Posterior vena cava (tissue), 2 donors: ENCODE results near the gene ATP5ME. TPM values are rescaled to one million over a fixed set of nuclear protein-coding genes. Genes with fewer than 3 reads are reported as not detected.

ENCODE experiments used
- DNase-seq: peaks from one replicate; pipeline ENCODE4 v3.0.0-alpha.2; 2020; ENCODE audit warnings: low spot score
- intact Hi-C, 2 donors: fragments of 100-400 bp; cut with DNase I; formaldehyde crosslinking; loops; one replicate each; pipeline versions ENCODE4 v1.14.1 to v1.14.2; 2022 to 2023
- total RNA-seq, 2 donors: library from RNA; stranded (reverse); fragmentation: NEBNext Ultra II Directional; extraction: Animal tissue kit (Norgen Biotek cat#: 25700); gene quantifications; one replicate each; pipeline ENCODE4 v1.2.1, GENCODE V29; 2021
- donor health status: DM: yes; HTN: yes; CAD: no.
- donor health status: DM: yes; HTN: yes; CAD: no.

Gene ATP5ME
- total RNA-seq, 2 donors from 2014 or later = 180 to 237 TPM

DNA sequence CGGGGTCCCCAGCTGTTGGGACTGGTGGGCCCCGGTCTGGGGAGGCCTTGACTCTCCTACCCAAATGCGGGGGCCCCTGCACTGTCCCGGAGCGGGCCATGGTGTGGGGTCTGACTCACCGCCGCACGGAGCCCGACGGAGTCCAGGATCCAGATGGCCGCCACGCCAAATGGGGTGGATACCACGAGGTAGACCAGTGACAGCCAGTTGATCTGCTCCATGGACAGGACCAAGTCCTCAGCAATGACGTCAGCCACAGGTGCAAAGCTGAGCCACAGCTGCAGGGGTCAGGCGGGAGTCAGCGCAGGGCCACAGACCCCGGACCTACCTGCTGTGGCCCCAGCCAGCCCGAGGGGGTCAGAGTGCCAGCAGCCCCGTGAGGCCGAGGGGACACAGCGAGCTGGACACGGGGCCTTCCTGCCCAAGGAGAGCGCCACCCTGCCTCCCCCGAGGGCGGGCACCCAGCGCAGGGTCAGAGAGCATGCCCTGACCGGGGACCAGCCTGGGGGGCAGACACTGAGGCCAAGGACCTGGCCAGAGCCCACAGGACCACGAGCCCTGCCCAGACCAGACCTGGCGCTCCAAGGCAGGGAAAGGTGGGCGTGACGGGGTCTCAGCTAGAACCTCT lies 12.5 kb upstream of the ATP5ME start:
- no peak for DNase-seq
- intact Hi-C loops = no loop called here

- DNase-seq = no peak
- intact Hi-C loops = no loop called here
Observed at GRCh38 chr4:685679-686412, 11.8 kb upstream of the ATP5ME start.

DNA sequence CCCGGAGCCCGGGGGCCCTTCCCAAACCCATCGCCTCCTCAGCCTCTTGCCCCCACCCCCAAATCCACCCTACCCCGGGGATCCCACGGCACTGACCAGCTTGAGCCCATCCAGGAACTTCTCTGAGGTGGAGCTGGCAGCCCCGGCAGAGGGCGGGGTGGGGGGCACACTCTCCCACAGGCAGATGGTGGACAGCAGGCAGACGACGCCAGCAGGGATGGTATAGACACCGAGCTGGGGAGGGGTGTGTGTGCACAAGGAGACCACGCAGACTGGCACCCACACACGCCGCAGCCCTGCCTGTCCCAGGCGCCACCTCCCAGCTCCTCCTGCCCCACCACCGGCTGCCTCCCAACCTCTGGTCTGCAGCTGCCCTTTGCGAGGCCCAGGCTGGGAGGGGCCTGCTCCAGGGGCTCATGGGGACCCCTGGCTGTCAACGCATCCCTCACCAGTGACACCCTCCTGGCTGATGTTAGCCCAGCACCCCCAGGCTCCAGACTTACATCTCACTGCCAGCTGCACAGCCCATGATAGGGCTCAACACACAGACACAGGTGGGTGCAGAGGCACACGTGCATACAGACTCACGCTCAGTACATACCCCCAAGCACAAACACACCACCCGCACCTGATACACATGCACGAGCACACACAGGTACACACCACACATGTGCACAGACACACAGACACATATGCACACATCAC lies 10.7 kb upstream of the ATP5ME start:
- intact Hi-C loops = no loop called here
- no peak for DNase-seq

DNA sequence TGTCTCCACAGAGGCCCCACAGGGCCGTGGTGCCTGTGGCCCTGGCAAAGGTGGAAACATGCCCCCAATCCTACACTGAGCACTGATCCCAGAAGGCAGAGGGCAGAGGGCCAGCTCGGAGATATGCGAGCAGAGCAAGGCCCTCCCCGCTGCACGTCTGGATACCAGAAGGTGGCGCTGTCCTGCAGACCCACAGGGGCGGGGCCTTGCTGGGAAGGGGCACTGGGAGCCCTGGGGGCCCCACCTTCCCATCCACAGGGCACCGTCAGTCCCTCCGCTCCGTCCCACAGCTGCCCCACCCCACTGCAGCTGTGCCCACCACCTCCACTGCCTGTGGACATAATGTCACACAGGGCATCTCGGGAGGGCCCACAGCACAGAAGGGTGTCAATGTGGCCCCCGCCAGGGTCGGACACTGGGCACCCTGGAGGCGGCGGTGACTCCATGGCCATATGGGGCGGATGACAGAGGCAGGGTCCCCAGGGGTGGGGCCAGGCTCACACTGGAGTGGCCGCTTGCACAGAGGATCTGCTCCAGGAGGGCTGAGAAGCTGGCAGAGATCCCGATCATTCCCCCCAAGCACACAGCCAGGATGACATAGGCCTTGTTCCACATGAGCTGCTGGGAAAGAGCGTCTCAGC lies 10.0 kb upstream of the ATP5ME start:
- DNase-seq = peak; percentile 91
- intact Hi-C loops = no loop called here

GRCh38 chr4:683247-683897 lies 9.3 kb upstream of the ATP5ME start:
- no peak for DNase-seq
- intact Hi-C loops = no loop called here

DNA sequence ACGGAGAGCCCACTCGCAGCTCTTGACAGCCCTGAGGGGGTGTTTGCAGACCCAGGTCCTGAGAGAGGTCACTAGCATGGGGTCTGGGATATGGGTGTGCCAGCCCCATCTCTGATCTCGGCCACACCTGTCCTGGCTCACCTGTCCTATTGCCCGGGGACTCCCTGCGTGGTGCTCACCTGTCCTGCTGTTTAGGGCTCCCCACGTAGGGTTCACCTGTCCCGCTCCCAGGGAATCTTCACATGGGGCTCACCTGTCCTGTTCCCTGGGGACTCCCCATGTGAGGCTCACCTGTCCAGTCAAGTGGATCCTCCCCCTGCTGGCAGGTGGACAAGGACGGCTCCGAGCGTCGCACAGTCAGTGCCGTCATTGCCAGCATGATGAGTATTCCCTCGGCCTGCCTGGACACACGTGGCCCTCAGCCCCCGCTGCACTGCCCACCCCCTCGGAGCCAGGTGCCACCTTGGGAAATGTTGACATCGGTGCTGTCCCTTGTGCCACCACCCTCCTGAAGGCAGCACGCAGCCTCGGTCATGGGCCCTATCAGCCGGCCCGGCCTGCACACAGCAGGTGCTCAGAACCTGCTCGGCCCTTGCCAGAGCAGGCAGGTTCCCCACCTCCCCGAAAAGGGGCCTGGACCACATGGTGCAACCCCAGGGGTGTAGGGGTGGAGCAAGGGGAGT lies 8.6 kb upstream of the ATP5ME start:
- intact Hi-C loops = no loop called here
- no peak for DNase-seq

- intact Hi-C loops = no loop called here
- DNase-seq = no peak
Observed at GRCh38 chr4:681736-682451, 7.8 kb upstream of the ATP5ME start.

DNA sequence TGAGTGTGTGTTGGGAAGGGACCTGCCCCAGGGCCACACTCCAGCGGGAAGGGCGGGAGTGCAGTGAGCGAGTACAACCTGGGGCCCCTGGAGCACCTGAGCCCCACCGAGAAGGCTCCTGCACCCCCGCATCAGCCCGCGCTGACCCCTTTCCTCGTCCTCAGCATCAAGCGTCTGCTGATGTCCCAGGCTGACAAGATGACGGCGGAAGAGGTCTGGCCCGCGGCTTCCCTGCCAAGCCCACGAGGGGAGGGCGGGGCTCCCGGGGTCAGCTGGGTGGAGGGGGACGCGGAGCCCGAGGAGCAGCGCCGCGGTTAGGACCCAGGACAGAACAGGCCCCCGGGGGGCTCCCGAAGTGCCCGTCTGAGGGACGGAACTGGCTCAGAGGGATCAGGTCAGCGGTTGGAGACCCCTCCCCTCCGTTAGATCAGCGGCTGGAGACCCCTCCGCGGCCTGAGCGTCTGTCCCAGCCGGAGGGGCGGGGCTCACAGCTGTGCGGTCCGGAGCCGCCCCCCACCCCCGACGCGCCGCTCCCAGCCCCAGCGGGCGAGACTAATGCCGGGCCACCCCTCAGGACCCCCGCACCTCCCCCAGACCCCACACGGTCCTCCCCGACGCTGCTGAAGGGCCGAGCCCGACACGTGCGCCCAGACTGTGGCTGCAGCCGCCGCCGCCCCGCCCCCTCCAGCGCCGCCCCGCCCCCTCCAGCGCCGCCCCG lies 7.0 kb upstream of the ATP5ME start:
- intact Hi-C loops = no loop called here

DNA sequence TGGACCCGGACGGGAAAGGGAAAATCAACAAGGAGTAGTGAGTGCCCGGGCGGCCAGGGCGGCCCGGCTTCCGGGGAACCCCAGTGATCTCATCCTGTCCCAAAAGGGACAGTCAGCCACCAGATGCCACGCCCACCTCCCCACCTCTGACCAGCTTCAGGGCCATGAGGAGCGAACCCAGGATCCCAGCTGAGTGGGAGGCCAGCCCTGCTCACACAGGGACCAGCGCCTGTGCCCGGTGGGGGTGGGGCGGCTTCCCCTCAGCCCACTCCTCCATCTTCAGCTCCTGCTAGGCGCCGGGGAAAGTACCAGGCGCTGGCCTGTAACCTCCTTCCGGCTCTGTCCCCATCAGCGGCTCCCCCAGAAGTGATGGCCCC lies 6.5 kb upstream of the ATP5ME start:
- DNase-seq = no peak
- intact Hi-C loops = no loop called here

More for the DNA sequence above, 7.0 kb upstream of the ATP5ME start:
- peak; percentile 89 for DNase-seq

DNA sequence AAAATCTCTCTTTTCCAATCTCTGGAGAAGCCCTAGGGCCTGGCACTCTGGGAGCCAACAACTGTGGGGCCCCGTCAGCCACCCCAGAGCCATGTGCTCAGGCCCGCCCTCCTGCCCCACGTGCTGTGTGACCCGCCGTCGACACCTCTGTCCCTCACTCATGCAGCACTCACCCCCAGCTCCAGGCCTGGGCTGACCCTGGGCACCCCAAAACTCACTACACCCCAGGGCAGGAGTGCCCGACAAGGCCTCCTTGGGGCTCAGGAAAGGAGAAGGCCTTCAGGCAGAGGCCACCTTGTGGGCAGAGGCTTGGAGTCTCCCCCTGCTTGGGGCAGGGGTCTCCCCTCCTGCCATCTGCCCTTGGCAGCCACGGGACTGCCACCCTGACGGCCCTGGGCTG lies 6.0 kb upstream of the ATP5ME start:
- no peak for DNase-seq
- intact Hi-C loops = no loop called here

DNA sequence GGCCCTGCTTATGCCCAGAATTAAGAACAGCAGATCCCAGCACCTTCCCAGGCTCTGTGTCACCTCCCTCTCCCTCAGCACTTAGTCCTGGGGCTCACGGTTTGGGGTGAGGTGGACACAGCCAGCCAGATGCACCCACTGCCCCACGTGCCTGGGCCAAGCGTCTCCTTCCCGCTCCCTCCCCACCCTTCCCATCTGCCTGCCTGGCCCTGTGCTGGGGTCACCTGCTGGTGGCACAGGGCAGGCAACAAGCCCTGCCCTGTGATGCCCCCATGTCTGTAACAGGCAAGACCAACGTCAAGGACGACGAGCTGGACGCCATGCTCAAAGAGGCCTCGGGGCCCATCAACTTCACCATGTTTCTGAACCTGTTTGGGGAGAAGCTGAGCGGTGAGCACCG lies 5.6 kb upstream of the ATP5ME start:
- intact Hi-C loops = no loop called here
- DNase-seq = no peak

- peak; percentile 79 for DNase-seq
- intact Hi-C loops = no loop called here
Observed at GRCh38 chr4:679104-679481, 5.0 kb upstream of the ATP5ME start.

GRCh38 chr4:678331-679103 lies 4.4 kb upstream of the ATP5ME start:
- no peak for DNase-seq
- intact Hi-C loops = no loop called here

DNA sequence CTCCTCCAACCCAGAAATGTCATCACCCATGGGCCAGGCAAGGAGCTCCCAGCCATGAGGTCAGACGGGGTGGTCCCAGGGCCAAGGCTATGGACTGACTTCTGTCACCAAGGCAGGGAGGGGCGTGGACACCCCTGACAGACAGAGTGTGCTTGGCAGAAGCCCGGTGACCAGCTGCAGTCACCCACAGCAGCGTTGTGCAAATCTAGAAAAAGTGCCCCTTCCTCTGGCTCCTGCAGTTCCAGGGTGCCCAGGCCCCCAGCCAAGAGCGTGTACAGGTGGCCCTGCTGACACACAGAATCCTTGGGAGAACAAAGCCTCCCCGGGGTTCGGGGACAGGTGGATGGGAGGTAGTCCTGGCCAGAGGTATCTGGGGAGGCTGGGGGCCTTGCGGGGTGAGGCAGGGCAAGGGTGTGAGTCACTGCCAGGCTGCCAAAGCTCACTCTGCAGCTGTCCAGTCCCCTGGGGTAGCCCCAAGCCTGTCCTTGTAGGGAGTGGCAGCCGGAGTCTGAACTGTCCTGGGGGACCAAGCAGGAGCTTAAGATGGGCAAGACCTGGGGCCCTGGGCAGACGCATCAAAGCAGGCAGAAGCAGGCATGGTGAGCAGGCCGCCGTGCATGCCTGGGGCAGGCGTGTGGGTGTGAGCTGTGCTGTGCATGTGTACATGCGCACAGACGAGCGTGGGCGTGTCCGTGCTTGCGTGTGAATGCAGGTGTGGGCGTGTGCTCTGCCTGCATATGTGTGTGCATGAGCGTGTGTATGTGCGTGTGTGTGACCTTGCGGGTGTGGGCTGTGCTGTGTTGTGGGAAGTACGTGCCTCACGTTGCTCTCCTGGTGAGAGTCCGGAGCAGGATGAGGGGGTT lies 3.6 kb upstream of the ATP5ME start:
- intact Hi-C loops = loop anchor here in 1 of 2 donors (2.0 kb wide), 1 partner anchor 71 kb away; no protein-coding TSS in a partner anchor
- DNase-seq = no peak

DNA sequence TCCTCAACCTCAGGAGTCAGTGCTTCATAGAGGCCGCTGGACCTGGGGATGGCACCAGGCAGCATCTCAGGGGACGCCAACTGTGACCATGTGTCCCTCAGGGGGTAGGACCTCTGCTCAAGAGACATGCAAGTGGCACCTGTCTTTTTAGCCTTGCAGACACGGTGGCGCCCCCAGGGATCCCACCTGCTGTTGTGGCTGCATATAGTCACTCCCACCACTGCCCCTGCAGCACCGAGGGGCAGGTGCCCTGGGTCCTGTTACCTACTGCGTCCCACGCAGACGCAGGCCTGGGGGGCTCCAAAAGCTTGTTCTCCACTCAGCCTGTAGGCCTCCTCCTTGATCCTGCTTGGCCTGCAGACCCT lies 2.8 kb upstream of the ATP5ME start:
- intact Hi-C loops = loop anchor here in 1 of 2 donors (2.0 kb wide), 1 partner anchor 72 kb away; no protein-coding TSS in a partner anchor
- DNase-seq = peak; percentile 81
